HepG2 (cell line): ENCODE data around the gene TTC23. TPM values are rescaled to one million over a fixed set of nuclear protein-coding genes. Genes with fewer than 3 reads are reported as not detected.
A peak's percentile ranks its signal among the peaks of the same experiment; 100 is the strongest.

ENCODE experiments used
- BHLHE40 ChIP-seq: IDR thresholded peaks from 2 replicates; pipeline ENCODE4 v1.6.1; 2011; ENCODE audit warnings: low read length, improper control_type of control experiment
- CBFB ChIP-seq: sonication (generic); formaldehyde crosslinking; IDR thresholded peaks from 2 replicates; pipeline ENCODE4 v1.4.0; 2020; ENCODE audit warnings: missing genetic modification reagents
- DZIP1 ChIP-seq: sonication (generic); formaldehyde crosslinking; IDR thresholded peaks from 2 replicates; pipeline ENCODE4 v1.5.0; 2020; ENCODE audit warnings: mild to moderate bottlenecking, missing genetic modification reagents
- GFI1 ChIP-seq: sonication (generic); formaldehyde crosslinking; IDR thresholded peaks from 2 replicates; pipeline ENCODE4 v1.5.0; 2020; ENCODE audit warnings: missing genetic modification reagents, mild to moderate bottlenecking, borderline replicate concordance
- HHEX ChIP-seq: IDR thresholded peaks from 2 replicates; pipeline ENCODE4 v1.6.1; 2016; ENCODE audit warnings: control low read depth
- MTA3 ChIP-seq: sonication (generic); formaldehyde crosslinking; IDR thresholded peaks from 2 replicates; pipeline ENCODE4 v1.4.0; 2020; ENCODE audit warnings: missing genetic modification reagents
- NFE2L1 ChIP-seq: sonication (generic); formaldehyde crosslinking; IDR thresholded peaks from 2 replicates; pipeline ENCODE4 v1.4.0; 2020; ENCODE audit warnings: missing genetic modification reagents, mild to moderate bottlenecking, borderline replicate concordance
- RBM22 ChIP-seq: fragments of 200-400 bp; formaldehyde crosslinking; optimal IDR thresholded peaks from 2 replicates; pipeline ENCODE3; 2017; ENCODE audit warnings: mild to moderate bottlenecking, low read length, moderate library complexity
- RELA ChIP-seq: sonication (generic); formaldehyde crosslinking; IDR thresholded peaks from 2 replicates; pipeline ENCODE4 v1.4.0; 2020; ENCODE audit warnings: missing genetic modification reagents
- SCMH1 ChIP-seq: sonication (generic); formaldehyde crosslinking; IDR thresholded peaks from 2 replicates; pipeline ENCODE4 v1.9.0; 2021; ENCODE audit warnings: missing genetic modification reagents, mild to moderate bottlenecking, borderline replicate concordance
- STAG1 ChIP-seq: sonication (generic); formaldehyde crosslinking; IDR thresholded peaks from 2 replicates; pipeline ENCODE4 v1.4.0; 2020; ENCODE audit warnings: missing genetic modification reagents
- TBX3 ChIP-seq: fragments of 450-650 bp; IDR thresholded peaks from 2 replicates; pipeline ENCODE4 v1.6.1; 2017; ENCODE audit warnings: antibody characterized with exemption, mild to moderate bottlenecking, inconsistent platforms, borderline replicate concordance
- TCF12 ChIP-seq, 2 experiments: fragments of 450-650 bp in 1 of 2; sonication (generic) in 1 of 2; formaldehyde crosslinking in 1 of 2; IDR thresholded peaks; 2 replicates each; pipeline versions ENCODE4 v1.6.1 to v1.8.0; 2017 to 2022; ENCODE audit warnings: antibody characterized with exemption in 1 of 2, mild to moderate bottlenecking in 1 of 2, missing genetic modification reagents in 1 of 2, moderate library complexity in 1 of 2
- UBTF ChIP-seq: sonication (generic); formaldehyde crosslinking; IDR thresholded peaks from 2 replicates; pipeline ENCODE4 v1.4.0; 2020; ENCODE audit warnings: mild to moderate bottlenecking, missing genetic modification reagents
- ZBTB2 ChIP-seq: sonication (generic); formaldehyde crosslinking; IDR thresholded peaks from 2 replicates; pipeline ENCODE4 v1.8.0; 2022; ENCODE audit warnings: low read depth, missing genetic modification reagents
- ZNF24 ChIP-seq: fragments of 450-650 bp; IDR thresholded peaks from 2 replicates; pipeline ENCODE4 v1.6.1; 2017; ENCODE audit warnings: antibody characterized with exemption, mild to moderate bottlenecking
- ZNF260 ChIP-seq: sonication (generic); formaldehyde crosslinking; IDR thresholded peaks from 2 replicates; pipeline ENCODE4 v1.4.0; 2020; ENCODE audit warnings: missing genetic modification reagents, low read depth, mild to moderate bottlenecking, borderline replicate concordance
- ZNF317 ChIP-seq: sonication (generic); formaldehyde crosslinking; IDR thresholded peaks from 2 replicates; pipeline ENCODE4 v1.5.0; 2020; ENCODE audit warnings: mild to moderate bottlenecking, missing genetic modification reagents
- ZNF552 ChIP-seq: sonication (generic); formaldehyde crosslinking; IDR thresholded peaks from 2 replicates; pipeline ENCODE4 v1.9.0; 2022; ENCODE audit warnings: missing genetic modification reagents, mild to moderate bottlenecking, borderline replicate concordance
- ZNF576 ChIP-seq: sonication (generic); formaldehyde crosslinking; IDR thresholded peaks from 2 replicates; pipeline ENCODE4 v1.4.0; 2020; ENCODE audit warnings: mild to moderate bottlenecking, missing genetic modification reagents
- polyA plus RNA-seq, 8 experiments: library from polyadenylated mRNA; depleted of rRNA in 3 of 8; stranded (reverse) in 7 of 8; unstranded in 1 of 8; fragments of >200 nt; fragmentation: Illumina TruSeq in 4 of 8; extraction: Trizol in 4 of 8; gene quantifications; 2 replicates each; pipeline versions ENCODE4 v1.2.1 to v1.2.3, GENCODE V29; 2011 to 2016; ENCODE audit warnings: low read depth in 4 of 8, missing spikeins in 1 of 8, mixed read lengths in 1 of 8; ENCODE audit not compliant: insufficient read depth in 1 of 8
- total RNA-seq, 5 experiments: library from RNA; depleted of rRNA; stranded (reverse); fragments of >200 nt; fragmentation: Illumina TruSeq; extraction: Trizol; gene quantifications; 2 replicates each; pipeline ENCODE4 v1.2.3, GENCODE V29; 2016; ENCODE audit warnings: low read depth in 1 of 5
- TF ChIP-seq, protein P1 (sequence below): sonication (generic); formaldehyde crosslinking; IDR thresholded peaks from 2 replicates; pipeline ENCODE4 v1.5.1; 2020; ENCODE audit warnings: mild to moderate bottlenecking, missing genetic modification reagents, moderate library complexity

Gene TTC23
- total and polyA plus RNA-seq, 2 of the 13 experiments (the other 11 are each of a cell fraction or from before 2014, with no cell fraction given), result 1.6 to 11.7 TPM

DNA sequence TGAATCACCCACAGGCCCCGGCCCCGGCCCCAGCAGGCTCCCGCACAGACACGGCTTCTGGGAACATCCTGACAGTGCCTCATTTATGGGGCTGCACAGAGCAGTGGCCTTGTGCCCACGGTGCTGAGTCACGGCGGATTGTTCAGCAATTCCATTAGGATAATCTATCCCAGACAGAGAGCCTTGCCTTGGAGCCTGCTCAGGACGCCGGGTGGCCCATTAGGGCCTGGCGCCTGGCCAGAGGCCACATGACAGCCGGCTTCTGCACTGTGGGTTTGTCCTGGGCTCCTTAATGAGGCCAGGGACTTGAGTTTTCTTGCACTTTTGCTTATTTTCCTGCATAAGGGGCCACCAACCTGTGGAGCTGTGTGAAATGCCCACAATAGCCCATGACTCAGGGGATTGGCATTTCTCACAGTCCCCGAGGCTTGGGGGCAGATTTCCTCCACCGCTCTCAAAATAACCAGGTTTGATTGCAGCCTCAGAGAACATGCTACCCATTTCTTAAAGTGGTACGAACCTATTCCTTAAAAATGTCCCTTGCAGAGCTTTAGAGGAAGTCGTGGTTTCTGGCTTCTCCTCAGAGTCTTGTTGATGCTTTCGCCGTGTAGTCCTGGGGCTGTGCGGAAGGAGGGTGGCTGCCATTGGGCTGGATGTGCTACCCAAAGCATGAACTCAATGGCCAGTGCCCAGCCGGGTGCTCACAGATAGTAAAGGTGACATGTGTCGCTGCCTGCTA lies 125.5 kb downstream of the TTC23 start (continued):
- TF ChIP-seq TCF12 (IDR thresholded peaks at IDR 0.05) (no peak), TCF12 (CRISPR knock-in tag; IDR thresholded peaks at IDR 0.05) (no peak), SCMH1 (CRISPR knock-in tag) (no peak), STAG1 (CRISPR knock-in tag) (no peak), ZNF24 (no peak), NFE2L1 (CRISPR knock-in tag) (no peak), DZIP1 (CRISPR knock-in tag) (no peak), ZBTB2 (no peak), ZNF260 (CRISPR knock-in tag) (no peak), CBFB (no peak), RELA (CRISPR knock-in tag) (no peak), GFI1 (CRISPR knock-in tag) (no peak), BHLHE40 (no peak), HHEX (no peak), TBX3 (no peak), MTA3 (CRISPR knock-in tag) (no peak), UBTF (CRISPR knock-in tag) (peak; percentile 41), ZNF317 (CRISPR knock-in tag) (no peak), ZNF576 (no peak), RBM22 (no peak), ZNF552 (CRISPR knock-in tag) (no peak)
- TF ChIP-seq, protein P1, sequence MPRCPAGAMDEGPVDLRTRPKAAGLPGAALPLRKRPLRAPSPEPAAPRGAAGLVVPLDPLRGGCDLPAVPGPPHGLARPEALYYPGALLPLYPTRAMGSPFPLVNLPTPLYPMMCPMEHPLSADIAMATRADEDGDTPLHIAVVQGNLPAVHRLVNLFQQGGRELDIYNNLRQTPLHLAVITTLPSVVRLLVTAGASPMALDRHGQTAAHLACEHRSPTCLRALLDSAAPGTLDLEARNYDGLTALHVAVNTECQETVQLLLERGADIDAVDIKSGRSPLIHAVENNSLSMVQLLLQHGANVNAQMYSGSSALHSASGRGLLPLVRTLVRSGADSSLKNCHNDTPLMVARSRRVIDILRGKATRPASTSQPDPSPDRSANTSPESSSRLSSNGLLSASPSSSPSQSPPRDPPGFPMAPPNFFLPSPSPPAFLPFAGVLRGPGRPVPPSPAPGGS (CRISPR knock-in tag), result no peak
